Stimulated activated CD4-positive, alpha-beta T cell treated with anti-CD3 and anti-CD28 coated beads, Interleukin-1b, Interleukin-23, amount 100 ng/mL, for 24 hours (primary cell): ENCODE data around the gene SLC35E1.

Experiments
- DNase-seq, 4 experiments: peaks; one replicate each; pipeline ENCODE4 v3.0.0-alpha.2; 2020; ENCODE audit warnings: low read depth in 4 of 4, low spot score in 1 of 4

SLC35E1 gene

DNA sequence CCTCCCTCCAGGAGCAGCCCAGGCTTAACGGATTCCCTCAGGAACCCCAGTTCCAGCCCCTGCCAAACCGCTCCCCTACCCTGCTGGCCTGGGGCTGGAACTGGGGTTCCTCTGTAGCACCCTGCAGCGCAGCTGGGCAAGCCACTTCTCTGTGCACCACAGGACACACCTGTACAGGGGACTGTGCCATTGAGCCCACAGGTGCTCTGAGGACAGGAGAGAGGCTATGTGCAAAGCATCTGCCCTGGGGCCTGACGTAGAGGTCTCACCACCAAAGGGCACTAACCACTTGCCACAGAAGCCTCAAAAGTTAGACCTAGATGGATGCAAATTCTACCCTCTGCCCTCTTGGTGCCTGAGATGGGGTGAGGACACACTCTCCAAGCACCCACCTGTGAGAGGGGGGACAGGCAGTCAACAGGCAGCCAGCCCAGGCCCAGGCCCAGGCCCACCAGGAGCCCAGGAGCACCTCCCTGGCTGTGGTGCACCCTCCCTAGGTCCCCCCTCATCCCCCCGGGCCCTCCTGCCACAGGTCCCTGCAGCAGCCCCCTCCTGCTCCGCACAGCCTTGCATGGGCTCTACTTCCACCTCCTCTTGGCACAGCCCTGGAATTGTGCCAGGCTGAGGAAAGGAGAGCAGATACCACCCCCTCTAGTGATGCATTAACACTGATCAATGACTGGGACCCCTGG is 27.6 kb upstream of the SLC35E1 start:
- no peak for DNase-seq

DNA sequence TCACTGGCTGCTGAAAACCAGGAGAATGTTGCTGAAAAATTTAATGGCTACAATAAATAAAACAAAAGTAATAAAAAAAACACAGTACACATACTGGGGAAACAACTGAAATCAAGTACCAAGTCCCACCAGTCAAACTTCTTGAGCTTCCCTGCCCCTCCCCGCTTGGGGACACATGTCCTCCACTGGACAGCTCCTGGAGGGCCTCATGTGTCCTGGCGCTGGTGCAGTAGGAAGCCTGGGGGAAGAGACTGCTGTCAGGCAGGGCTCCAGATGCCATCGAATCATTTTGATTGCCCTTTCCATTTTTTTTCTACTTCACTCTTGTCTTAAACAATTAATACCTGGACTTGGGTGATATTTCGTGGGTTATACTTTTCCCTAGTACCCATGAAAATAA is 26.6 kb upstream of the SLC35E1 start:
- no peak for DNase-seq

DNA sequence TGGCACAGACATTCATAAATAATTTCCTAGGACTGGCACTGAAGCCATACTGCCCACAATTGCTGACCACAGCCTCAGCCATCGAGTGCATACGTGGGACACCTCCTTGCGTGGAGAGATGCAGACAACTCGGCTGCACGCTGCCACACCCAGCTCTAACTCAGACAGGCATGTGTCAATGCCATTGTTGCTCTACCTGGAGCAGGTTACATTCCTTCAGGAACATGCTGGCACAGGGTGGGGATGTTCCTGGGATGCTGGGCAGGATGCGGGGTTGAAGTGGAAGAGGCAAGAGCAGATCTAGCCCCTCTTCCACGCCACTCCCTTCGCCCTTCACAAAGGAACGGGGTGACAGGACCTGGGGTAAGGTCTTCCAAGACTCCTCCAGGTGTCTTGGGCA is 24.2 kb upstream of the SLC35E1 start:
- DNase-seq: no peak

DNA sequence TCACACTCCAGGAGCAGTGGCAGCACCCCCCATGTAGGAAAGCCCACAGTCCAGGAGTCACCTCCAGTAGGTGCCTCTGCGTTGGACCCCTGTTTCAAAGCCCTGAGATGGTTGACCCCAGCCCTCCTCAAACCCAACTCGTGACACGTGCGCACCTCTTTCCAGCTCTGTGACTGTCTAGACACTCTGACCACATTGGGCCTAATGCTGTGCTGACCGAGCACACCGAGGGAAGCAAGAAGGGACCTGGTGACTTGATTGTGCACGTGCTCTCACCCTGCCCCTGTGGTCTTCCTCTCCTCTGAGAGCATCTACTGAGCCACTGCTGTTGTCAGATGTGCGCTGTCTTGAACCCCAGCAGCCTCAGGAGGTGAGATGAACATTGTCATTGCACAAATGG is 22.9 kb upstream of the SLC35E1 start:
- no peak for DNase-seq

DNA sequence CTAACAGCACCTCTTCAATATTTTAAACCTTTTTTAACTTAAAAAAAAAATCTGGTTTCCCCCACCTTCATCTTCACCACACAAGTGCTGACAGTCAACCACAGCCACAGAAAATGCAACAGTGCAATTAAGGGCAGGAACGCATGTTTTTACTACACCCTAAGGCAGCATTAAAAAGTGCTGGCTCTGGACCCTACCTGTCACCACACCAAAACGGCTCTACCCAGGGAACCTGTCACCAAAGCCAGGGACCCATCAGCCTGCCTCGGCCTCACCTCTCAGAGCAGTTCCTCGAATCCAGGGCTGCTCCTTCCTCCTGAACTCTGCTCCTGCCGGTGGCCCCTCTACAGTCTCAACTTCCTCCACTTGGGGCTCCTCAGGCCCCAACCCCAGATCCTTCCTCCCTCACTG is 22.5 kb upstream of the SLC35E1 start:
- DNase-seq: no peak

DNA sequence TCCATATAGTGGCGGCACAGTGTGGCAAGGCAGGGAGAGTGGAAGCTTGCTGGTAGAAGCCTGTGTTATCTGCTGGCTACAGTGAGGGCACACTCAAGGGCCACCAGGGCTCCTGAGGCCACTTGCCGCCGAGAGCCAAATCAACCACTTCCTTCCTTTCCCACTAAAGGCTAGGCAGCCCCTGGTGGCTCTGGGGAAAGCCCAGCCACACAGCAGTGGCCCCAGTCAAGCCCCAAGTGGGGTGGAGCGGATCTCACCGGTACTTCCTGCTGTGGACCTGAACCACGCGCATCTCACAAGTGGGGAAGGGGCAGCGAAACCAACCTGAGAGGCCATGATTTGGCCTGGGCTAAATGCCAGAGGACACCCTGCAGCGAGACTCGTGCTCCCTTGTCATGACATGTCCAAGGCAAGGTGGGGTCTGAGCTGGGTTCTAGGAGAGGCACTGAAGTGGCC is 21.9 kb upstream of the SLC35E1 start:
- no peak for DNase-seq

DNA sequence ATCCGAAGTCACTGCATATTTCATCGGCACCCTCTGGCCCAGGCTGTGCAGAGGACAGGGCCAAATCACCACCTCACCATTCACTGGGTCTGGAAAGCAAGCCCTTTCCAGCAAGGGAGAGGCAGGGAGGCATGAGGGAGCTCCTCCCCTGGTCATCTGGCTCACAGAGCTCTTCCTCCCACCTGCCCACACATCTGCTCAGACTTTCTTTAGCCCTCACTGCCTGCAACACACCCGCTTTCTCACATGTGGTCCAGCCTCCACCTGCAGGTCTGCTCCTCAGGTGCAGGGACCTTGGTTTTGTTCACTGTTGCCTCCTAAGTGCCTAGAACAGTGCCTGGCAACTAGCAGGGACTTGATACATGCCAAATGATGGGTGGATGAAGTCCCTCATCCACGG is 21.0 kb upstream of the SLC35E1 start:
- DNase-seq: no peak

DNA sequence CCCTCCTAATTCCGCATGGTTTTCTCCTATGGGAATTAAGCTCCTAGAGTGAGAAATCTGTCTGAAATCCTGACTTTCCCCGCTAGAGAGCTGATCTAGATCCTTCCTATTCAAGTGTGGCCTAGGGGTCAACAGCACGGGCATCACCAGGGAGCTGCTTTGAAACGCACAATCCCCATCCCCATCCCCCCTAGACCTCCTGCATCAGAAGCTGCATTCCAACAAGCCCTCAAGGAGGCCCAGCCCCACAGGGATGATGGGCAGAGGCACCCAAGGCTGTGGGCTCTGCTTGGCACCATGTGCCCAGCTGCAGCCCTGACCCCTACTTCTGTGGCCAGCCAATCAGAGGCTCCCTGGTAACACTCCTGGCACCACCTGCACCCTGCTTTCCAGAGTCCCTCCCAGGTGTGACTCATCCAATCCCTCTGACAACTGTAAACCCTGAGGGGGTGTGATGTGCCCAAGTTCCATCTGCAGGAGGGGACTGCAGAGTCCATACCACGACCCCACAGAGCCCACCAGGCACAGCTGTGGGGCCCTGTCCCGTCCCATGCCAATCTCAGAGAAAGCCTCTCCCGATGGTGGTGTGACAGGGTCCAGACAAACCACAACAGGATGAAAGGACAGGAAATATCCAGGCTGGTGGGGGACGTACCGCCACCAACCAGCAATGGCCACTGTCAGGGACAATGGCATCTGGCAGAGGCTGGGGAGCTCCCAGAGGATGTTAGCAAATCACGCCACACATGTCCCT is 19.8 kb upstream of the SLC35E1 start:
- no peak for DNase-seq

DNA sequence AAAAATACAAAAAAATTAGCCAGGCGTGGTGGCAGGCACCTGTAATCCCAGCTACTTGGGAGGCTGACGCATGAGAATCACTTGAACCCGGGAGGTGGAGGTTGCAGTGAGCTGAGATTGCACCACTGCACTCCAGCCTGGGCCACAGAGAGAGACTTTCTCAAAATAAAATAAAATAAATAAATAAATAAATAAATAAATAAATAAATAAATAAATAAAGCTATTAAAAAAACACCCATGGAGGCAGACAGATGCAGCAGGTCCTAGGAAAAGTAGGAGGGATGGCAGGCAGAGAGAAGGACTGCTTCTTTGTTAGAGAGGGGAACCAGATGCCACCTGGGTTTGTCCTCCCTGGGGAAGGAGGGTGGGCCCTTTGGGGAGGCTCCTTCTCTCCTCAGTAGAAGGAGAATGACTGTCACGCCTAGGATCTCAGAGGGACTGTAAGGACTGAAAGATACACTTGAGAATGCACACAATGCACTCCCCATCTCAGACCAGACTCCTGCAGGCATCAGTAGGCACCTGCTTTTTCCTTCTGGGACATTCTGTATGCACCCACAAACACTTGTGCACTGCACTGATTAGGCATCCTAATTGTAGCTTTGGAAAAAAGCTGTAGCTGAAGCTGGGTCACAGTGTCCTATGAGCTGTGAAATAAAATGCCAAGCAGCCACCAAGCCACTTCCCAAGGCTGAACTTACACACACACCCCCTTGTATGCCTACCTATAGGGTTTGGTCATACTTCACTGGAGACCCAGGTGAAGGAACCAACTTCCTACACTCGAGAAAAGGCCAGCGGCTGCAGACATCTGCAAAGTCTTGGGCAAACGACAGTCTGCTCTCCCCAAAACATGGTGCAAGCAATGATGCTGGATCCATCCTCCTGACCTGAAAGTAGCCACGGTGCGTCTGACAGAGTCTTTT is 18.9 kb upstream of the SLC35E1 start:
- DNase-seq: no peak

DNA sequence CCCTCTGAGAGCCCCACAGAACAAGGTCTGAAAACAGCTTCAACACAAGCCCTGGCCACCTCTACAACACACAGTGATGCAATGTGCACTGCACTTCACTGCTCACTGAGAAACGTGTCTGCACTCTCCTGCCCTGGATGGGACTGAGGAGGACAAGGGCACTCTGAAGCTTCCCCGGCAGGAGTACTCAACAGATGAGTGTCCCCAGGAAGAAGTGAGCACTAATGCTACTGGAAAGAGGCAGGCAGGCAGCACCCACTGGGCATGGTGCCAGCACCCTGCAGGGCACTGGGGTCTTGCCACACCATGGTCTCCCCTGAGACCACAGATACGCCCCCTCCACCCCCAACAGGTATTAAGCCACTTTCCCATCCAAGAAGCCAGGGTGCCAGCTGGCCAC is 17.7 kb upstream of the SLC35E1 start:
- DNase-seq: no peak

DNA sequence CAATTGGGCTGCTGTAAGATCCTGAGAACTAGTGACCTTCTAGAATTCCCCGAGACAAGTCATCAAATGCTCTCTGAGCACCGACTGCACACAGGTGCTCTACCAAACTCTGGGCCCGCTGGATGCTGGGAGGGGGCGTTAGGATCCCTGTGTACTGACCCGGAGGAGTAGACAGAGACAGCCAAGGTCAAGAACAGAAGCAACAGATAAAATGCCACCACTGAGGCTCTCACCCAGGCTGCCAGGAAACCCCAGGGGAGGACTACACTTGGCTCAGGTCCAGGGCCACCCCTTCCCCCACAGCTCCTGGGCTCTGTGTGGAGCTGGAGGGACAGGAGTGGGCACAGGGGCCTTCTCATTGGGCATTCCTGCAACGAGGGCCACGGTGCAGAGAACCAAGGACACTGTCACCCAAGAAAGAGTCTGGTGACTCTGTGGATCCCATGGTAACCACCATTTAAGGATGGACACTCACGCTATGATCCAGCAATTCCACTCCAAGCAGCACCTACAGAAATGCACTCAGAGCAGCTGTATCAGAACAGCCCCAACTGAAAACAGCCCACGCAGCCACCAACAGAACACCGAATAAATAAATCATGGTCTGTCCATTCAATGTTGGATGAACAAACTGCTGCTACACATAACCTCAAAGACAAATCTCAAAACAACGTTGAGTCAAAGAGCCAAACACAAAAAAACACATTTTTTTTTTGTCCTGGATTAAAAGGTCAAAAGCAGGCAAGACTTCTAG is 16.8 kb upstream of the SLC35E1 start:
- DNase-seq: no peak

DNA sequence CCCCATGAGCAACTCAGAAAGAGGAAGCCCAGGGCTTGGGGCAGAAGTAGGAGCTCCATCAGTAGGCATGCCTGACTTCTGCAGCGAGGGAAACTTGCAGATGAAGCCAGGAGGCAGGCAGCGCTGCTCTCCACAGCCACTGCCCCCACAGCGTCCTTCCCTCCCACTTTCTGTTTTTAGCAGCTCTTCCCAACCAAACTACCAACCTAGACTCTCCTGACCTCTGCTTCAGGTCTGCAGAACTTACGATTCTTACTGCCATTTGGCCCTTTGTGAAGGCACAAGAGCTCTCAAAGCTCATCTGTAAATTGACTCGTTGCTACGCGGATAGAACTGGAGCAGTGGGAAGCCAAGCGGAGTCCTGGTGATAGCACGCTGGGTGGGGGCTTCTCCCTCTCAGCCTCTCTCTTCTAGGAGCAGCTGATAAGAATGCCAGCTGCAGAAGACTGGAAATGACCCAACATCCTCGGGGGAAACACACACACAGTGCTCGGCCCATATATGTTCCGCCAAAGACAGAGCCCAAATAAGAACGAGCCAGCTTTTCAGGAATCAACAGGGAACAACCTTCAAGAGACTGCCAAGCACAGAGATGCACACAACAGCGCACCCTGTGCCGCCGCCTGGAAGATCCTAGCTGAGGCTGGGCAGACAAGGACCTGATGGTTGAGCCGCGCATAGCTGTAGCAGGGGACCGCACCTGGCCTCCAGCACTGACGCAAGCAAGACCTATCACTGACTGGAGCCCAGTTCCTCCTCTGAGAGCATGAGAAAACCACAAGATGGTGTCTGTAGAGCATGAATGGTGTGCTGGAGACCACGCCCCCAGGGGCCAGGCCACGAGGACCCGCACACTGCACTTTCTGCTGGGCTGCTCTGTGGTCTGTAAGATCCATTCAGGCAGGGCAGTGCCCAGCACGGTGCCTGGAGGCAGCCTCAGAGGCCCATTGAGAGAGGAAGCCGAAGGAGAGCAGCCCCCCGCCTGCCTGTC is 15.9 kb upstream of the SLC35E1 start:
- DNase-seq: peak in 1 of 4 experiments; percentile 61

DNA sequence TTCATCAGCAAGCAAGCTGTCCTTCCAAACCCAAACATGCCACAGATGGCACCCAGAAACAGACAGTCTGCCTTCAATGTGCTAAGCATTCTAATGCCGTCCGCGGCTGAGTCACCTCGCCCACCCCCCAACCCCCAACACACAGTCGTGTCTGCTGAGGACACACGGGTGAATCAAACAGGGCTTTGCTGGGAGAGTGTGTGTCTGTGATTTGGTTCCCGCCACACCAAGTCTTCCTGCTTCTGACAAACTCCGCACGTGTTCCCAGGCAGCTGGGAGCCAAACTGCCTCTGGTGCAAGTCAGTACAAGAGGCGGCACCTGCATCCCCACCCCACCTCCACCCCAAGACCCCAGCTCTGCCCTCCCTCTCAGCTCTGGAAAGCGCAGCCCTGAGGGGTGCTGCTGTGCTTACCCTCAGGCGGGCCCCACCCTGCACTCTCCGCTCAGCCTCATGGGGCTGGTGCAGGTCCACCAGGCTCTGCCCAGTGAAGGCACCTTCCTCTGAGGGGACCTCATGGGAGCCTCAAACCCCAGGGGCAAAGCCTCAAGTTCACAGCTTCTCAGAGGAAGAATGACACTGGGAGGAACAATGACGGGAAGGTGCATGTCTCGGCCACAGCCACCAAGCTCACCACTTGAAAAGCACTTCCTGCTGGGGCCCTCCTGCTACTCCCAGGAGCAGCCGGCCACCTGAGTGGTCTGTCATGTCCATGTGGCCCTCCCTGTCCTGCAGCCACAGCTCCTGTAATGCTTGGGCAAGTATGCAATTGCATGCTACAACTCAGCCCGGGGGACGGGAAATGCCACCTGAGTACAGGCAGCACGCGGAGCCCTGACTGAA is 15.0 kb upstream of the SLC35E1 start:
- peak in 1 of 4 experiments; percentile 30 for DNase-seq

DNA sequence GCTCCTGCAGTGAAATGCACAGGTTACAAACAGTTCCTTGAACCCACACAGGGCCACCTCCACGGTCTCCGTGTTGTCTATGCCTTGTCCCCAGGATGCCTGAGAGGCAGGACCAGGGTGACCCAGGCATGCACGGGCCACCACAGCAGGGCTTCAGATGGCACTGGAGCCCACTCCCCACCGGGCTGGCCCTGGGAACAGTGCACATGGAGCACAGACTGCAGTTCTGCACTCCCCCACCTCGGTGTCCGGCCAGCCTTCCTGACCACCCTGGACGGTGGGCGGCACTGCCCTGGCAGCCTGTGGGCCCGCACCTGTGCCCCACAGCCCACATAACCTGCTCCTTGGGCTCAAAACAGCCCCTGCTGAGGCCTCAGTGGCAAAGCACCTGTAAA is 14.3 kb upstream of the SLC35E1 start:
- no peak for DNase-seq

DNA sequence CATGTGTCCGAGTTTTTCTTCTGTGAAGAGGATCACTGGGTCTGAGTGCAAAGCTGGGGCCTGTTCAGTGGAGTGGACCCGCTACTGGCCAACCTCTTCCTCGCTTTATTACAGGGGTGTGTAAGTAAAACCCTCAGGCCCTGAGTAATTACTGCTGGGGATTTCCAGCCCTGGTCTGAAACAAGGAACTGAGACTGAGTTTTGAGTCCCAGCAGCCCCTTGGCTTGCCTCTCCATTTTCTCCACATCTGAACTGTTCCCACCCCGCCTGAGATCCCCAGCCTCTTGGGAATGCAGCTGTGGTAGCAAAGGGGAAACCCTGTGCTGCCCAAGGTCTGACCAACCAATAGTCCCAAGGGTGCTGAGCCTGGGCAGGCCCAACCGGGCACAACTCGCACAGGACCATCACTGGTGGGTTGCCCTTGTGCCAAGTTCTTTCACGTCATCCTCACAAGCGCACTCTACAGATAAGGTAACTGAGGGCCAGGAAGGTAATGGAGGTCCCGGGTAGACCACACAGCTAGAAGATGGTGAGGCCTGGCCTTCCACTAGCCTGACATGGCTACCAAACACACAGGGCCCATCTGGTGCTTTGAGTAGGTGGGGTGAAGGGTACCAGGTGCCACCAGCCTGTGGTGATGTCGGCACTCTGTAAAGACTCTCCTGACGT is 13.7 kb upstream of the SLC35E1 start:
- peak in 1 of 4 experiments; percentile 30 for DNase-seq

DNA sequence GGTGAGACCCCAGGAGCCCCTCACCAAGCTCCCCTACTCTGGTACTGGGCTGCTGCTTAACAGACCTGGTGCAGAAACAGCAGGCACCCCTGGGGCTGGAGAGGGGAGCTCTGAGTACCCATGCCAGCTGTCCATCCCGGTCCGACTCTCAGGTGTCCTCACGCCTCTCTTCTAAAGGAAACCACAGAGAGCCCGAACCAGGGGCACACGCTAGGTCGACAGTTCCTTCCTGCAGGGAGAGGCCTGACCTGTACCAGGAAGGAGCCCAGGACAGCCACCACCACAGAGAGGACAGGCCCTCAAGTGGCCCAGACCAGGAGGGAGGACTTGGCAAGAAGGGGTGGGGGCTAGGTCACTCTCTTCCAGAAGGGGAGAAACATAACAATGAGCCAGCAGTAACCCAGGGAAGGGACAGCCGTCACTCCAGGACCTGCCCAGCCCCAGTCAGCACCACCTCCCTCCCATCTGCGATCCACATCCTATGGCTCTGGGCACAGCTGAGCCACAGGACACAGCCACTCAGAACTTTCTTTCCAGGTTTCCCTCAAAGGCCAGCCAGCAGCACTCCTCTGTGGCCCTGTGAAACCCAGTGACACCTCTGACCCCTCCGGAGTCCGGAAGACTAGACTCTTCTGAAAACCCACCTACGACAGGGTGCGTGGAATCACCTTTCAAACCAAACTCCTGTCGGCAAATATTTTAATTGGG is 13.0 kb upstream of the SLC35E1 start:
- DNase-seq: no peak

DNA sequence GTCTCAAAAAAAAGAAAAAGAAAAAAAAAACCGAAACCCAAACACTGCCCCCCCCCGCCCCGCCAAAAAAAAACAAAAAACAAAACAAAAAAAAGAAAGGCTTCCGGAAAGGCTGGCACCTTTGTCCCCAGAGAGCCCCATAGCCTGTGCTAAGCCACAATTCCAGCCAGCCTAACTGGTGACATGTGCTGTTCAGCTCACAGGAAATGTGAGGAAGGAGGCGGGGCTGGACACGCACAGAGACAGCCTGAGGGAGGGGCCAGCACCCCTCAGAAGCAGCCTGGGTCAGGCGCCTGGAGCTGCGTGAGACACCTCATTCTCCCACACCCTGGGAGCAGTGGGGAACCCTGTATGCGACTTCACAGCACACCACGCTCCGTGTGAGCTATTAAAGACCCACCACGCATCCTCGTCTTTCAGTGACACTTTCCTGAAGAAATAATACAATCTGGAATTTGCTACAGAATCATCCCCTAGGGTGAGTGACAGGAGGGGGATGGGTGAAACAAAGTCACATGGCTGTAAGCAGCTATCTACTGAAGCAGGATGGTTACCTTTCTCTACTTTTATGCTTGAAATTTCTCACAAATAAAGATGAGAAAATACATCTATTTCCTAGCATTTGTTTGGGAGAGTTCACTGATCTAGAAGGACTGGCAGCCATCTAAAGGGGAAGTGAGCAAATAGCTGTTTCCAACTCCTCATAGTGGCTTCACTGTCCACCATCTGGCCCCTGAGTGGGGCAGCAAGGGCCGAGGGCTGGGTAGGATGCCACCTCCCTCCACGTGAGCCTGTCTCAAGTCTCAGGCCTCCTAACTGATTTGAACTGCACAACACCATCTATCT is 12.3 kb upstream of the SLC35E1 start:
- peak; percentile 58 to 85 (median 72) for DNase-seq
